WTC11 (cell line): ENCODE measurements around the gene CDH13.

Experiments used
- ELF4 ChIP-seq: sonication (generic); formaldehyde crosslinking; IDR thresholded peaks from 2 replicates; pipeline ENCODE4 v1.8.1; 2022; ENCODE audit warnings: low read depth, mild to moderate bottlenecking, moderate library complexity, missing genetic modification reagents
- TEAD4 ChIP-seq: sonication (generic); formaldehyde crosslinking; IDR thresholded peaks from 2 replicates; pipeline ENCODE4 v1.8.0; 2022; ENCODE audit warnings: mild to moderate bottlenecking, missing genetic modification reagents
- ZNF138 ChIP-seq: sonication (generic); formaldehyde crosslinking; conservative IDR thresholded peaks from 2 replicates; pipeline ENCODE4 v1.8.1; 2022; ENCODE audit warnings: mild to moderate bottlenecking, moderate library complexity, missing genetic modification reagents
- ZNF396 ChIP-seq: fragments of 250-450 bp; sonication (Bioruptor Pico); IDR thresholded peaks from 2 replicates; pipeline ENCODE4 v1.8.0; 2021; ENCODE audit warnings: mild to moderate bottlenecking, moderate library complexity, borderline replicate concordance
- TF ChIP-seq, protein P1 (sequence below): sonication (generic); formaldehyde crosslinking; IDR thresholded peaks from 2 replicates; pipeline ENCODE4 v1.8.0; 2022; ENCODE audit warnings: mild to moderate bottlenecking, missing genetic modification reagents
- TF ChIP-seq, protein P2 (sequence below): fragments of 250-450 bp; sonication (Bioruptor Pico); IDR thresholded peaks from 2 replicates; pipeline ENCODE4 v2.1.2; 2022; ENCODE audit warnings: mild to moderate bottlenecking, moderate library complexity
- TF ChIP-seq, protein P3 (sequence below): fragments of 200-600 bp; IDR thresholded peaks from 2 replicates; pipeline ENCODE4 v1.8.0; 2022; ENCODE audit warnings: antibody characterized with exemption
- TF ChIP-seq, protein P4 (sequence below): sonication (generic); formaldehyde crosslinking; IDR thresholded peaks from 2 replicates; pipeline ENCODE4 v1.8.0; 2023; ENCODE audit warnings: mild to moderate bottlenecking, missing genetic modification reagents
- TF ChIP-seq, protein P5 (sequence below): sonication (generic); formaldehyde crosslinking; IDR thresholded peaks from 2 replicates; pipeline ENCODE4 v1.8.1; 2022; ENCODE audit warnings: low read depth, mild to moderate bottlenecking, moderate library complexity, missing genetic modification reagents, borderline replicate concordance

DNA sequence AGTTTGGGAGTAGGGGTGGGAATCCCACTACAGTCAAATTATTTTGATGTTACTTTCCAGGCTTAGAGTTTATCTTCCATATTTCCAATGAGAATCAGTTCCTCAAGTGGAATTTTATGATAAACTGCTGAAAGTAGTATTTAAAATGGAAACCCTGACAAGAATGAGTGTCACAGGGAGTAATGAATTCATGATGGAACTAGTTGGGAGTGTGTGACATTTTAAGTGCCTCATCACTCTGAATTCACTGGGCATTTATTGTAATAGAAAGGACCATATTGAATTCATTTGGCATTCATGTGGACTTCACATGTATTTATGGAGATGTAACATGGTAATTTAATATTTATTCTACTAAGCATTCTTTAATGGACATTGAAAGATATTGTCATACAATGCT lies 320.9 kb downstream of the CDH13 start:
- TF ChIP-seq, protein P1, sequence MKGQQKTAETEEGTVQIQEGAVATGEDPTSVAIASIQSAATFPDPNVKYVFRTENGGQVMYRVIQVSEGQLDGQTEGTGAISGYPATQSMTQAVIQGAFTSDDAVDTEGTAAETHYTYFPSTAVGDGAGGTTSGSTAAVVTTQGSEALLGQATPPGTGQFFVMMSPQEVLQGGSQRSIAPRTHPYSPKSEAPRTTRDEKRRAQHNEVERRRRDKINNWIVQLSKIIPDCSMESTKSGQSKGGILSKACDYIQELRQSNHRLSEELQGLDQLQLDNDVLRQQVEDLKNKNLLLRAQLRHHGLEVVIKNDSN: no peak
- TF ChIP-seq, protein P2, sequence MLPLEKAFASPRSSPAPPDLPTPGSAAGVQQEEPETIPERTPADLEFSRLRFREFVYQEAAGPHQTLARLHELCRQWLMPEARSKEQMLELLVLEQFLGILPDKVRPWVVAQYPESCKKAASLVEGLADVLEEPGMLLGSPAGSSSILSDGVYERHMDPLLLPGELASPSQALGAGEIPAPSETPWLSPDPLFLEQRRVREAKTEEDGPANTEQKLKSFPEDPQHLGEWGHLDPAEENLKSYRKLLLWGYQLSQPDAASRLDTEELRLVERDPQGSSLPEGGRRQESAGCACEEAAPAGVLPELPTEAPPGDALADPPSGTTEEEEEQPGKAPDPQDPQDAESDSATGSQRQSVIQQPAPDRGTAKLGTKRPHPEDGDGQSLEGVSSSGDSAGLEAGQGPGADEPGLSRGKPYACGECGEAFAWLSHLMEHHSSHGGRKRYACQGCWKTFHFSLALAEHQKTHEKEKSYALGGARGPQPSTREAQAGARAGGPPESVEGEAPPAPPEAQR (CRISPR knock-in tag): no peak
- TF ChIP-seq ZNF396 (CRISPR knock-in tag) (no peak), ELF4 (CRISPR knock-in tag) (no peak), TEAD4 (no peak), ZNF138 (CRISPR knock-in tag) (no peak)
- TF ChIP-seq, protein P3, sequence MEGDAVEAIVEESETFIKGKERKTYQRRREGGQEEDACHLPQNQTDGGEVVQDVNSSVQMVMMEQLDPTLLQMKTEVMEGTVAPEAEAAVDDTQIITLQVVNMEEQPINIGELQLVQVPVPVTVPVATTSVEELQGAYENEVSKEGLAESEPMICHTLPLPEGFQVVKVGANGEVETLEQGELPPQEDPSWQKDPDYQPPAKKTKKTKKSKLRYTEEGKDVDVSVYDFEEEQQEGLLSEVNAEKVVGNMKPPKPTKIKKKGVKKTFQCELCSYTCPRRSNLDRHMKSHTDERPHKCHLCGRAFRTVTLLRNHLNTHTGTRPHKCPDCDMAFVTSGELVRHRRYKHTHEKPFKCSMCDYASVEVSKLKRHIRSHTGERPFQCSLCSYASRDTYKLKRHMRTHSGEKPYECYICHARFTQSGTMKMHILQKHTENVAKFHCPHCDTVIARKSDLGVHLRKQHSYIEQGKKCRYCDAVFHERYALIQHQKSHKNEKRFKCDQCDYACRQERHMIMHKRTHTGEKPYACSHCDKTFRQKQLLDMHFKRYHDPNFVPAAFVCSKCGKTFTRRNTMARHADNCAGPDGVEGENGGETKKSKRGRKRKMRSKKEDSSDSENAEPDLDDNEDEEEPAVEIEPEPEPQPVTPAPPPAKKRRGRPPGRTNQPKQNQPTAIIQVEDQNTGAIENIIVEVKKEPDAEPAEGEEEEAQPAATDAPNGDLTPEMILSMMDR: no peak
- TF ChIP-seq, protein P4, sequence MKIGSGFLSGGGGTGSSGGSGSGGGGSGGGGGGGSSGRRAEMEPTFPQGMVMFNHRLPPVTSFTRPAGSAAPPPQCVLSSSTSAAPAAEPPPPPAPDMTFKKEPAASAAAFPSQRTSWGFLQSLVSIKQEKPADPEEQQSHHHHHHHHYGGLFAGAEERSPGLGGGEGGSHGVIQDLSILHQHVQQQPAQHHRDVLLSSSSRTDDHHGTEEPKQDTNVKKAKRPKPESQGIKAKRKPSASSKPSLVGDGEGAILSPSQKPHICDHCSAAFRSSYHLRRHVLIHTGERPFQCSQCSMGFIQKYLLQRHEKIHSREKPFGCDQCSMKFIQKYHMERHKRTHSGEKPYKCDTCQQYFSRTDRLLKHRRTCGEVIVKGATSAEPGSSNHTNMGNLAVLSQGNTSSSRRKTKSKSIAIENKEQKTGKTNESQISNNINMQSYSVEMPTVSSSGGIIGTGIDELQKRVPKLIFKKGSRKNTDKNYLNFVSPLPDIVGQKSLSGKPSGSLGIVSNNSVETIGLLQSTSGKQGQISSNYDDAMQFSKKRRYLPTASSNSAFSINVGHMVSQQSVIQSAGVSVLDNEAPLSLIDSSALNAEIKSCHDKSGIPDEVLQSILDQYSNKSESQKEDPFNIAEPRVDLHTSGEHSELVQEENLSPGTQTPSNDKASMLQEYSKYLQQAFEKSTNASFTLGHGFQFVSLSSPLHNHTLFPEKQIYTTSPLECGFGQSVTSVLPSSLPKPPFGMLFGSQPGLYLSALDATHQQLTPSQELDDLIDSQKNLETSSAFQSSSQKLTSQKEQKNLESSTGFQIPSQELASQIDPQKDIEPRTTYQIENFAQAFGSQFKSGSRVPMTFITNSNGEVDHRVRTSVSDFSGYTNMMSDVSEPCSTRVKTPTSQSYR: no peak
- TF ChIP-seq, protein P5, sequence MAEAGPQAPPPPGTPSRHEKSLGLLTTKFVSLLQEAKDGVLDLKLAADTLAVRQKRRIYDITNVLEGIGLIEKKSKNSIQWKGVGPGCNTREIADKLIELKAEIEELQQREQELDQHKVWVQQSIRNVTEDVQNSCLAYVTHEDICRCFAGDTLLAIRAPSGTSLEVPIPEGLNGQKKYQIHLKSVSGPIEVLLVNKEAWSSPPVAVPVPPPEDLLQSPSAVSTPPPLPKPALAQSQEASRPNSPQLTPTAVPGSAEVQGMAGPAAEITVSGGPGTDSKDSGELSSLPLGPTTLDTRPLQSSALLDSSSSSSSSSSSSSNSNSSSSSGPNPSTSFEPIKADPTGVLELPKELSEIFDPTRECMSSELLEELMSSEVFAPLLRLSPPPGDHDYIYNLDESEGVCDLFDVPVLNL (CRISPR knock-in tag): no peak
